ENCODE measurements around the gene LAIR2. TPM values are rescaled to one million over a fixed set of nuclear protein-coding genes. Genes with fewer than 3 reads are reported as not detected.
A peak's percentile ranks its signal among the peaks of the same experiment; 100 is the strongest.

LAIR2 gene
- total and polyA plus RNA-seq, 2 of the 13 experiments (the other 11 are each of a cell fraction or from before 2014, with no cell fraction given), result 1.3 to 1.9 TPM

GRCh38 chr19:54517483-54517882, 14.9 kb downstream of the LAIR2 start (continued):
- peak; percentile 78; the same call in 1 of the 2 replicates for TF ChIP-seq SRY (CRISPR knock-in tag; IDR thresholded peaks at IDR 0.05)
- peak; percentile 81; the same call in 1 of the 2 replicates for TF ChIP-seq ZNF335 (CRISPR knock-in tag; IDR thresholded peaks at IDR 0.05)
- TF ChIP-seq ZNF589 (CRISPR knock-in tag; conservative IDR thresholded peaks at IDR 0.05), result no peak
- TF ChIP-seq ZNF720 (CRISPR knock-in tag; IDR thresholded peaks at IDR 0.05), result no peak
- peak; percentile 79; the same call in 1 of the 2 replicates for TF ChIP-seq TSC22D2 (CRISPR knock-in tag; IDR thresholded peaks at IDR 0.05; ENCODE audit: borderline replicate concordance)
- no peak for TF ChIP-seq ZFX (CRISPR knock-in tag; IDR thresholded peaks at IDR 0.05; ENCODE audit: low read depth)
- peak; percentile 69; the same call in 1 of the 2 replicates for TF ChIP-seq SP140L (CRISPR knock-in tag; IDR thresholded peaks at IDR 0.05; ENCODE audit: borderline replicate concordance)
- TF ChIP-seq DRAP1 (CRISPR knock-in tag; IDR thresholded peaks at IDR 0.05), result 0 out of 2 replicates have a peak, but pooled peaks have one; percentile 20
- peak; percentile 55; the same call in 1 of the 2 replicates for TF ChIP-seq ATF2 (CRISPR knock-in tag; IDR thresholded peaks at IDR 0.05)
- TF ChIP-seq ZNF10 (CRISPR knock-in tag; IDR thresholded peaks at IDR 0.05; ENCODE audit: borderline replicate concordance, low read depth), result no peak
- 0 out of 2 replicates have a peak, but pooled peaks have one; percentile 63 for TF ChIP-seq ZBTB25 (CRISPR knock-in tag; IDR thresholded peaks at IDR 0.05)
- TF ChIP-seq WIZ (CRISPR knock-in tag; IDR thresholded peaks at IDR 0.05), result peak; percentile 78; the same call in 1 of the 2 replicates
- TF ChIP-seq SP5 (CRISPR knock-in tag; IDR thresholded peaks at IDR 0.05; ENCODE audit: borderline replicate concordance, low read depth), result no peak
- no peak for TF ChIP-seq MED13 (CRISPR knock-in tag; IDR thresholded peaks at IDR 0.05)
- no peak for TF ChIP-seq DNMT1 (CRISPR knock-in tag; IDR thresholded peaks at IDR 0.05)
- TF ChIP-seq HOXA5 (CRISPR knock-in tag; IDR thresholded peaks at IDR 0.05), result peak; percentile 79; the same call in 1 of the 2 replicates
- TF ChIP-seq ZNF432 (CRISPR knock-in tag; IDR thresholded peaks at IDR 0.05; ENCODE audit: borderline replicate concordance), result no peak
- no peak for TF ChIP-seq MIXL1 (CRISPR knock-in tag; IDR thresholded peaks at IDR 0.05)
- no peak for TF ChIP-seq ZNF468 (CRISPR knock-in tag; IDR thresholded peaks at IDR 0.05)
- TF ChIP-seq TGIF2 (CRISPR knock-in tag; IDR thresholded peaks at IDR 0.05), result peak; percentile 79; the same call in 1 of the 2 replicates
- TF ChIP-seq ATF6 (CRISPR knock-in tag; conservative IDR thresholded peaks at IDR 0.05), result 0 out of 2 replicates have a peak, but pooled peaks have one; percentile 91
- TF ChIP-seq RFXAP (CRISPR knock-in tag; IDR thresholded peaks at IDR 0.05; ENCODE audit: borderline replicate concordance), result no peak
- TF ChIP-seq SATB2 (CRISPR knock-in tag; IDR thresholded peaks at IDR 0.05), result 0 out of 2 replicates have a peak, but pooled peaks have one; percentile 74
- TF ChIP-seq XBP1 (CRISPR knock-in tag; IDR thresholded peaks at IDR 0.05), result 0 out of 2 replicates have a peak, but pooled peaks have one; percentile 72
- TF ChIP-seq ELF3 (CRISPR knock-in tag; IDR thresholded peaks at IDR 0.05), result peak; percentile 75
- peak; percentile 87; the same call in 1 of the 2 replicates for TF ChIP-seq ZBTB44 (CRISPR knock-in tag; IDR thresholded peaks at IDR 0.05)
